D341Med (cell line): ENCODE results near the gene DENND10.
"Not testable (repeated sequence)": the region's sequence is repeated elsewhere in the genome, so short reads cannot be mapped to it uniquely, and the experiment has no call there.

ENCODE experiments used
- DNase-seq: peaks from one replicate; pipeline ENCODE4 v3.0.0; 2012; ENCODE audit warnings: low spot score

DENND10 gene

GRCh38 chr10:119133949-119134348 is 30.0 kb downstream of the DENND10 start:
- no peak for DNase-seq

- no peak for DNase-seq
These were observed 31.6 kb downstream of the DENND10 start for GRCh38 chr10:119135513-119135881.

GRCh38 chr10:119136084-119136483 is 32.2 kb downstream of the DENND10 start:
- DNase-seq, result no peak

- DNase-seq, result not testable (repeated sequence)
These were observed 34.0 kb downstream of the DENND10 start for GRCh38 chr10:119137878-119138277.

GRCh38 chr10:119138346-119139306 is 34.7 kb downstream of the DENND10 start:
- no peak for DNase-seq

GRCh38 chr10:119139464-119140067 is 35.7 kb downstream of the DENND10 start:
- DNase-seq, result peak; percentile 57

- no peak for DNase-seq
These were observed 36.8 kb downstream of the DENND10 start for GRCh38 chr10:119140603-119141245.

- DNase-seq, result no peak
These were observed 39.7 kb downstream of the DENND10 start for GRCh38 chr10:119143657-119144056.

GRCh38 chr10:119149157-119149556 is 45.2 kb downstream of the DENND10 start:
- no peak for DNase-seq

GRCh38 chr10:119149729-119150128 is 45.8 kb downstream of the DENND10 start:
- DNase-seq, result no peak

GRCh38 chr10:119151601-119152000 is 47.7 kb downstream of the DENND10 start:
- not testable (repeated sequence) for DNase-seq

- DNase-seq, result no peak
These were observed 49.1 kb downstream of the DENND10 start for GRCh38 chr10:119153041-119153440.

- no peak for DNase-seq
These were observed 49.7 kb downstream of the DENND10 start for GRCh38 chr10:119153661-119154060.

GRCh38 chr10:119159332-119159731 is 55.4 kb downstream of the DENND10 start:
- no peak for DNase-seq

GRCh38 chr10:119161680-119162451 is 58.0 kb downstream of the DENND10 start:
- no peak for DNase-seq

- DNase-seq, result no peak
These were observed 58.7 kb downstream of the DENND10 start for GRCh38 chr10:119162452-119163092.

GRCh38 chr10:119165171-119166117 is 61.5 kb downstream of the DENND10 start, which contains the start of gene SFXN4:
TSS of gene SFXN4 (minus strand) at chr10:119165714. CDS start at chr10:119165647, 67 bp downstream.
- peak; percentile 90 for DNase-seq

- no peak for DNase-seq
These were observed 62.2 kb downstream of the DENND10 start for GRCh38 chr10:119166118-119166500.

GRCh38 chr10:119166564-119166963 is 62.7 kb downstream of the DENND10 start:
- DNase-seq, result no peak

- no peak for DNase-seq
These were observed 63.1 kb downstream of the DENND10 start for GRCh38 chr10:119167041-119167440.
